H9 (cell line): Measurements from ENCODE around the gene PPP1R13B. TPM values are rescaled to one million over a fixed set of nuclear protein-coding genes. Genes with fewer than 3 reads are reported as not detected.
A peak's percentile ranks its signal among the peaks of the same experiment; 100 is the strongest.

ENCODE experiments used
- DNase-seq: peaks from one replicate; pipeline ENCODE4 v3.0.0-alpha.2; 2017
- H2AFZ ChIP-seq: one replicate; pipeline ENCODE4 v1.6.1; 2013; ENCODE audit warnings: mild to moderate bottlenecking, low read length, control low read depth, moderate library complexity
- H2AK5ac ChIP-seq: 2 replicates; pipeline ENCODE4 v1.6.1; 2013; ENCODE audit warnings: low read length, control low read depth, mixed read lengths; ENCODE audit not compliant: insufficient read length
- H2BK120ac ChIP-seq: one replicate; pipeline ENCODE4 v1.6.1; 2013; ENCODE audit warnings: low read depth, mild to moderate bottlenecking, low read length, control low read depth, inconsistent platforms; ENCODE audit not compliant: poor library complexity, severe bottlenecking
- H2BK12ac ChIP-seq: 2 replicates; pipeline ENCODE4 v1.6.1; 2013; ENCODE audit warnings: low read length, control low read depth, mixed read lengths, low read depth; ENCODE audit not compliant: insufficient read length
- H2BK15ac ChIP-seq: 2 replicates; pipeline ENCODE4 v1.6.1; 2013; ENCODE audit warnings: low read depth, low read length, control low read depth
- H2BK20ac ChIP-seq: one replicate; pipeline ENCODE4 v1.6.1; 2013; ENCODE audit warnings: low read depth, mild to moderate bottlenecking, low read length, control low read depth, inconsistent platforms; ENCODE audit not compliant: poor library complexity, severe bottlenecking
- H2BK5ac ChIP-seq: 2 replicates; pipeline ENCODE4 v1.6.1; 2013; ENCODE audit warnings: low read length, control low read depth, mixed read lengths; ENCODE audit not compliant: insufficient read length
- H3K14ac ChIP-seq: 2 replicates; pipeline ENCODE4 v1.6.1; 2013; ENCODE audit warnings: low read length, control low read depth; ENCODE audit not compliant: insufficient read depth
- H3K18ac ChIP-seq: 2 replicates; pipeline ENCODE4 v1.6.1; 2013; ENCODE audit warnings: low read depth, mild to moderate bottlenecking, mixed read lengths, low read length, control low read depth; ENCODE audit not compliant: insufficient read length
- H3K23ac ChIP-seq: 2 replicates; pipeline ENCODE4 v1.6.1; 2013; ENCODE audit warnings: low read length, control low read depth, mixed read lengths, low read depth; ENCODE audit not compliant: insufficient read length
- H3K23me2 ChIP-seq: 2 replicates; pipeline ENCODE4 v1.6.1; 2013; ENCODE audit warnings: low read depth, mild to moderate bottlenecking, mixed read lengths, low read length, control low read depth; ENCODE audit not compliant: insufficient read length, poor library complexity, severe bottlenecking
- H3K27ac ChIP-seq: 2 replicates; pipeline ENCODE4 v1.5.1; 2013; ENCODE audit warnings: low read length, control low read depth, mixed read lengths, low read depth; ENCODE audit not compliant: insufficient read length
- H3K27me3 ChIP-seq: 2 replicates; pipeline ENCODE4 v1.6.1; 2013; ENCODE audit warnings: low read length, control low read depth, inconsistent platforms; ENCODE audit not compliant: insufficient read depth
- H3K4ac ChIP-seq: 2 replicates; pipeline ENCODE4 v1.6.1; 2013; ENCODE audit warnings: low read depth, mild to moderate bottlenecking, control low read depth, inconsistent platforms, low read length, moderate library complexity
- H3K4me1 ChIP-seq: 2 replicates; pipeline ENCODE4 v1.6.1; 2013; ENCODE audit warnings: low read length, control low read depth, inconsistent platforms; ENCODE audit not compliant: insufficient read depth
- H3K4me2 ChIP-seq: 2 replicates; pipeline ENCODE4 v1.6.1; 2013; ENCODE audit warnings: low read length, control low read depth, mixed read lengths; ENCODE audit not compliant: insufficient read length, insufficient read depth
- H3K56ac ChIP-seq: 2 replicates; pipeline ENCODE4 v1.6.1; 2013; ENCODE audit warnings: low read depth, mild to moderate bottlenecking, mixed read lengths, low read length, control low read depth; ENCODE audit not compliant: insufficient read length
- H3K79me1 ChIP-seq: 2 replicates; pipeline ENCODE4 v1.6.1; 2013; ENCODE audit warnings: low read depth, mild to moderate bottlenecking, moderate library complexity, low read length, control low read depth, inconsistent platforms; ENCODE audit not compliant: insufficient read depth, poor library complexity, severe bottlenecking
- H3K79me2 ChIP-seq: 2 replicates; pipeline ENCODE4 v1.6.1; 2013; ENCODE audit warnings: low read length, control low read depth, inconsistent platforms; ENCODE audit not compliant: insufficient read depth
- H3K9ac ChIP-seq: 2 replicates; pipeline ENCODE4 v1.6.1; 2013; ENCODE audit warnings: low read length, control low read depth, mixed read lengths; ENCODE audit not compliant: insufficient read length; ENCODE audit errors: extremely low read depth
- H3K9me3 ChIP-seq: one replicate; pipeline ENCODE4 v1.6.1; 2013; ENCODE audit warnings: low read depth, low read length, inconsistent platforms; ENCODE audit not compliant: control insufficient read depth
- H3T11ph ChIP-seq: one replicate; pipeline ENCODE4 v1.6.1; 2013; ENCODE audit warnings: mild to moderate bottlenecking, low read length, control low read depth, inconsistent platforms
- H4K20me1 ChIP-seq: one replicate; pipeline ENCODE4 v1.6.1; 2013; ENCODE audit not compliant: control insufficient read depth, insufficient read length, insufficient read depth
- H4K5ac ChIP-seq: 2 replicates; pipeline ENCODE4 v1.6.1; 2013; ENCODE audit warnings: low read depth, mild to moderate bottlenecking, mixed read lengths, low read length, control low read depth; ENCODE audit not compliant: insufficient read length
- H4K8ac ChIP-seq: replicated peaks from 2 replicates; pipeline ENCODE4 v1.6.1; 2013; ENCODE audit warnings: low read length, control low read depth, mixed read lengths, low read depth; ENCODE audit not compliant: insufficient read length
- H4K91ac ChIP-seq: 2 replicates; pipeline ENCODE4 v1.6.1; 2013; ENCODE audit warnings: low read depth, mild to moderate bottlenecking, moderate library complexity, mixed read lengths, low read length, control low read depth; ENCODE audit not compliant: insufficient read length
- H3K27ac Mint-ChIP-seq, 3 experiments: 2 replicates in 2 of 3; 3 replicates in 1 of 3; pipeline ENCODE4 v1.8.0; 2020 to 2021; ENCODE audit warnings: mixed read lengths in 3 of 3, mild to moderate bottlenecking in 1 of 3, moderate library complexity in 1 of 3
- H3K27me3 Mint-ChIP-seq: 2 replicates; pipeline ENCODE4 v1.8.0; 2021; ENCODE audit warnings: low read depth, mild to moderate bottlenecking, moderate library complexity, mixed read lengths
- H3K36me3 Mint-ChIP-seq, 3 experiments: 2 replicates in 2 of 3; 3 replicates in 1 of 3; pipeline ENCODE4 v1.8.0; 2020 to 2021; ENCODE audit warnings: low read depth in 3 of 3, mixed read lengths in 3 of 3; ENCODE audit not compliant: insufficient read depth in 1 of 3
- H3K4me1 Mint-ChIP-seq, 2 experiments: 2 replicates each; pipeline ENCODE4 v1.8.0; 2020; ENCODE audit warnings: mixed read lengths in 2 of 2
- H3K4me3 Mint-ChIP-seq, 2 experiments: 2 replicates in 1 of 2; 3 replicates in 1 of 2; pipeline ENCODE4 v1.8.0; 2020 to 2021; ENCODE audit warnings: mild to moderate bottlenecking in 2 of 2, mixed read lengths in 2 of 2, moderate library complexity in 1 of 2
- H3K9me3 Mint-ChIP-seq, 2 experiments: 2 replicates in 1 of 2; 3 replicates in 1 of 2; pipeline ENCODE4 v1.8.0; 2020; ENCODE audit warnings: mild to moderate bottlenecking in 2 of 2, mixed read lengths in 2 of 2, moderate library complexity in 1 of 2
- WGBS: extraction: QIAGEN DNeasy Blood & Tissue Kit; methylation state at CpG from one replicate; pipeline ENCODE4 v1.1.7; 2013; ENCODE audit warnings: missing lambda C conversion rate, low lambda C conversion rate, mixed read lengths; ENCODE audit not compliant: insufficient read length; ENCODE audit errors: extremely low coverage; 5-methylcytosine and 5-hydroxymethylcytosine counted together
- total RNA-seq: library from RNA; stranded (reverse); gene quantifications from 2 replicates; pipeline ENCODE4 v1.2.1, GENCODE V29; 2021
- TF ChIP-seq, protein P1 (sequence below): fragments of 200-600 bp; sonication (generic); conservative IDR thresholded peaks from 3 replicates; pipeline ENCODE4 v1.8.0; 2021; ENCODE audit warnings: antibody characterized with exemption, mild to moderate bottlenecking

The PPP1R13B gene
- total RNA-seq, 1 experiment from 2014 or later = 6.0 TPM

DNA sequence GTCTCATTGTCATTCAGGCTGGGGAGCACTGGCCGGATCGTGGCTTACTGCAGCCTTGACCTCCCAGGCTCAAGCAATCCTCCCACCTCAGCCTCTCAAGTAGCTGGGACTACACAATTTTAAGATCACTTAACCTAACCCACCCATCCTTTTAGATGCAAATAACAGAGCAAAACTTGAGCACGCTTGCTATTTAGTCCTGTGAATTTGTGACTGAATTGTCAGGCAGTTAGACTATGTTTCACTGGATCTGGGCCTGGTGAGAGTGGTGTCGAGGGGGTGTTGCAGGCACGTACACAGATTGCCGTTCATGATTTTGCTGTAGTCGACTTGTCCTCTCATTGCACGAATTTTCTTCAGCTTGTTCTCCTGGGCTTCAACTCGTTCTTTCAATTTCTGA, 93.6 kb downstream of the PPP1R13B start:
- Histone ChIP-seq H2BK15ac (no peak overlapping the region), H4K20me1 (no peaks in the 10 kb centered on the region), H3K14ac (no peak overlapping the region), H3K27ac (no peak overlapping the region), H3K9ac (no peak overlapping the region), H3K79me1 (no peaks in the 10 kb centered on the region), H2AFZ (no peak overlapping the region), H4K8ac (no peak overlapping the region), H2AK5ac (no peak overlapping the region), H2BK5ac (no peak overlapping the region), H3K4me2 (no peak overlapping the region), H3K56ac (no peak overlapping the region), H3K4ac (no peak overlapping the region), H2BK12ac (no peak overlapping the region), H3K18ac (no peak overlapping the region), H2BK120ac (no peak overlapping the region), H3K4me1 (no peaks in the 10 kb centered on the region), H2BK20ac (no peak overlapping the region), H3K79me2 (no peaks in the 10 kb centered on the region), H4K91ac (no peak overlapping the region), H3K23me2 (no peaks in the 10 kb centered on the region), H3K9me3 (no peaks in the 10 kb centered on the region), H4K5ac (no peak overlapping the region), H3T11ph (no peak overlapping the region), H3K27me3 (no peaks in the 10 kb centered on the region; the same call in 1 of the 2 replicates), H3K23ac (no peak overlapping the region)
- H3K4me3 Mint-ChIP-seq = no peak overlapping the region
- peaks cover 4% of the 10 kb centered on the region in 2 experiments; a peak in 1 of 4 replicates for H3K4me1 Mint-ChIP-seq
- H3K27me3 Mint-ChIP-seq = no peaks in the 10 kb centered on the region
- H3K27ac Mint-ChIP-seq = 0 out of 7 replicates have a peak overlapping the region, but pooled peaks of 1 of the 3 experiments have one; percentile 1
- H3K9me3 Mint-ChIP-seq = no peaks in the 10 kb centered on the region
- H3K36me3 Mint-ChIP-seq = peaks cover 0 to 4% (median 0%) of the 10 kb centered on the region in 3 experiments; a peak in 2 of 7 replicates
- no peak for DNase-seq
- WGBS = no CpG with 5 or more reads among the region's 9 CpGs
- TF ChIP-seq, protein P1, sequence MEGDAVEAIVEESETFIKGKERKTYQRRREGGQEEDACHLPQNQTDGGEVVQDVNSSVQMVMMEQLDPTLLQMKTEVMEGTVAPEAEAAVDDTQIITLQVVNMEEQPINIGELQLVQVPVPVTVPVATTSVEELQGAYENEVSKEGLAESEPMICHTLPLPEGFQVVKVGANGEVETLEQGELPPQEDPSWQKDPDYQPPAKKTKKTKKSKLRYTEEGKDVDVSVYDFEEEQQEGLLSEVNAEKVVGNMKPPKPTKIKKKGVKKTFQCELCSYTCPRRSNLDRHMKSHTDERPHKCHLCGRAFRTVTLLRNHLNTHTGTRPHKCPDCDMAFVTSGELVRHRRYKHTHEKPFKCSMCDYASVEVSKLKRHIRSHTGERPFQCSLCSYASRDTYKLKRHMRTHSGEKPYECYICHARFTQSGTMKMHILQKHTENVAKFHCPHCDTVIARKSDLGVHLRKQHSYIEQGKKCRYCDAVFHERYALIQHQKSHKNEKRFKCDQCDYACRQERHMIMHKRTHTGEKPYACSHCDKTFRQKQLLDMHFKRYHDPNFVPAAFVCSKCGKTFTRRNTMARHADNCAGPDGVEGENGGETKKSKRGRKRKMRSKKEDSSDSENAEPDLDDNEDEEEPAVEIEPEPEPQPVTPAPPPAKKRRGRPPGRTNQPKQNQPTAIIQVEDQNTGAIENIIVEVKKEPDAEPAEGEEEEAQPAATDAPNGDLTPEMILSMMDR = no peak
